GM21528 (cell line): ENCODE measurements around the gene PCDHB13.

Experiments used
- ATAC-seq: cut with Tn5 transposase; IDR thresholded peaks from one replicate; pipeline ENCODE4 v1.9.1; 2021; ENCODE audit warnings: mild to moderate bottlenecking, moderate library complexity; ENCODE audit not compliant: unreplicated experiment, low FRiP score

Gene PCDHB13

GRCh38 chr5:141260458-141261237 lies 46.9 kb downstream of the PCDHB13 start:
- no peak for ATAC-seq

- no peak for ATAC-seq
These were observed 47.5 kb downstream of the PCDHB13 start for GRCh38 chr5:141261238-141261546.
